Trophoblast cell (in vitro differentiated cells and primary cell): Measurements from ENCODE around the gene MGRN1.

ENCODE experiments used
- DNase-seq, 2 donors: peaks; one replicate each; pipeline ENCODE4 v3.0.0-alpha.2; 2016
- H2AFZ ChIP-seq: 2 replicates; pipeline ENCODE4 v1.6.1; 2013; ENCODE audit warnings: low read length, moderate library complexity, mild to moderate bottlenecking; ENCODE audit not compliant: insufficient read depth, poor library complexity
- H2AK5ac ChIP-seq: 2 replicates; pipeline ENCODE4 v1.6.1; 2013; ENCODE audit warnings: mild to moderate bottlenecking, low read length
- H2BK120ac ChIP-seq: 2 replicates; pipeline ENCODE4 v1.6.1; 2013; ENCODE audit warnings: low read length, mild to moderate bottlenecking, moderate library complexity; ENCODE audit not compliant: insufficient read depth, poor library complexity
- H2BK12ac ChIP-seq: 2 replicates; pipeline ENCODE4 v1.6.1; 2013; ENCODE audit warnings: mild to moderate bottlenecking, low read length, moderate library complexity
- H2BK5ac ChIP-seq: 2 replicates; pipeline ENCODE4 v1.6.1; 2013; ENCODE audit warnings: low read length, low read depth, moderate library complexity, mild to moderate bottlenecking; ENCODE audit not compliant: poor library complexity
- H3K14ac ChIP-seq: 2 replicates; pipeline ENCODE4 v1.6.1; 2013; ENCODE audit warnings: mild to moderate bottlenecking, low read length
- H3K18ac ChIP-seq: 2 replicates; pipeline ENCODE4 v1.6.1; 2013; ENCODE audit warnings: mild to moderate bottlenecking, low read length
- H3K23ac ChIP-seq: 2 replicates; pipeline ENCODE4 v1.6.1; 2013; ENCODE audit warnings: low read length
- H3K27ac ChIP-seq: 2 replicates; pipeline ENCODE4 v1.5.1; 2013; ENCODE audit warnings: low read depth, mild to moderate bottlenecking, inconsistent platforms, low read length, moderate library complexity
- H3K27me3 ChIP-seq: 2 replicates; pipeline ENCODE4 v1.6.1; 2013; ENCODE audit warnings: inconsistent platforms, mild to moderate bottlenecking, low read length, moderate library complexity; ENCODE audit not compliant: insufficient read depth
- H3K36me3 ChIP-seq, 2 experiments: 1 replicate in 1 of 2; 2 replicates in 1 of 2; pipeline ENCODE4 v1.6.1; 2013; ENCODE audit warnings: low read length in 2 of 2, mild to moderate bottlenecking in 2 of 2, moderate library complexity in 1 of 2; ENCODE audit not compliant: insufficient read depth in 2 of 2, control insufficient read depth in 1 of 2
- H3K4ac ChIP-seq: 2 replicates; pipeline ENCODE4 v1.6.1; 2013; ENCODE audit warnings: low read depth, mild to moderate bottlenecking, low read length, moderate library complexity
- H3K4me1 ChIP-seq, 2 experiments: 1 replicate in 1 of 2; 2 replicates in 1 of 2; pipeline ENCODE4 v1.6.1; 2013; ENCODE audit warnings: low read length in 2 of 2, mild to moderate bottlenecking in 2 of 2, moderate library complexity in 1 of 2; ENCODE audit not compliant: insufficient read depth in 2 of 2, control insufficient read depth in 1 of 2
- H3K4me2 ChIP-seq: 2 replicates; pipeline ENCODE4 v1.6.1; 2013; ENCODE audit warnings: inconsistent platforms, mild to moderate bottlenecking, low read length, moderate library complexity
- H3K4me3 ChIP-seq: 2 replicates; pipeline ENCODE4 v1.5.1; 2013; ENCODE audit warnings: mild to moderate bottlenecking, low read depth, low read length, inconsistent platforms
- H3K79me1 ChIP-seq: one replicate; pipeline ENCODE4 v1.6.1; 2013; ENCODE audit warnings: low read length
- H3K79me2 ChIP-seq: 2 replicates; pipeline ENCODE4 v1.6.1; 2013; ENCODE audit warnings: low read length, mild to moderate bottlenecking; ENCODE audit not compliant: control insufficient read depth, insufficient read depth, poor library complexity
- H3K9ac ChIP-seq: 2 replicates; pipeline ENCODE4 v1.6.1; 2013; ENCODE audit warnings: mild to moderate bottlenecking, low read length
- H3K9me3 ChIP-seq: 2 replicates; pipeline ENCODE4 v1.6.1; 2013; ENCODE audit warnings: low read depth, mild to moderate bottlenecking, control low read depth, inconsistent platforms, low read length; ENCODE audit not compliant: insufficient read depth
- H4K12ac ChIP-seq: 2 replicates; pipeline ENCODE4 v1.6.1; 2013; ENCODE audit warnings: low read depth, mild to moderate bottlenecking, low read length, moderate library complexity
- H4K8ac ChIP-seq: 2 replicates; pipeline ENCODE4 v1.6.1; 2013; ENCODE audit warnings: low read depth, mild to moderate bottlenecking, low read length, moderate library complexity
- H4K91ac ChIP-seq: one replicate; pipeline ENCODE4 v1.6.1; 2013; ENCODE audit warnings: low read depth, mild to moderate bottlenecking, low read length, moderate library complexity
- WGBS: extraction: QIAGEN DNeasy Blood & Tissue Kit; methylation state at CpG from one replicate; pipeline ENCODE4 v1.1.7; 2013; ENCODE audit warnings: missing lambda C conversion rate; ENCODE audit not compliant: insufficient read length, insufficient coverage; ENCODE audit errors: extremely low coverage; 5-methylcytosine and 5-hydroxymethylcytosine counted together

MGRN1 gene

DNA sequence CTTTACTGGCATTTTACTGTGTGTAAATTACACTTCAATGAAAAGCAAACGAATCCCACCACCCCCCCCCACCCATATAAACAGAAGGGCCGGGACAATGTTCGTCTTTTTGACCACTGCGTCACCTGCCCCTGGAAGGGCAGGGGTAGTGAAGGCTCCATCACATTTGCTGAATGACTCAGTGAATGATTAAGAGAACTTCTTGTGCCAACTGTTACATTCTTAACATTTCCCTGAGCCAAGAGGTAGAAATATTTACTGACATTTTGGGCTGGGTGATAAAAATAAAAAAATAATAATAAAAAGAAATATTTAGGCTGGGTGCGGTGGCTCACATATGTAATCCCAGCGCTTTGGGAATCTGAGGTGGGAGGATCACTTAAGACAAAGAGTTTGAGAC lies 44.4 kb upstream of the MGRN1 start:
- Histone ChIP-seq H3K27me3 (no peaks in the 10 kb centered on the region), H2BK120ac (no peak overlapping the region), H3K23ac (no peak overlapping the region), H3K79me1 (no peaks in the 10 kb centered on the region), H2AK5ac (no peak overlapping the region), H2BK12ac (no peak overlapping the region), H3K14ac (no peak overlapping the region), H3K36me3 (no peaks in the 10 kb centered on the region), H3K4me2 (no peak overlapping the region), H4K91ac (no peak overlapping the region), H3K79me2 (no peaks in the 10 kb centered on the region), H3K9me3 (no peaks in the 10 kb centered on the region), H3K4ac (no peak overlapping the region), H3K4me3 (no peak overlapping the region), H3K18ac (no peak overlapping the region), H4K12ac (no peak overlapping the region), H4K8ac (no peak overlapping the region), H2BK5ac (no peak overlapping the region), H2AFZ (no peak overlapping the region), H3K9ac (no peak overlapping the region), H3K27ac (no peak overlapping the region), H3K4me1 (no peaks in the 10 kb centered on the region)
- no CpG with 5 or more reads among the region's 6 CpGs for WGBS
- no peak for DNase-seq

DNA sequence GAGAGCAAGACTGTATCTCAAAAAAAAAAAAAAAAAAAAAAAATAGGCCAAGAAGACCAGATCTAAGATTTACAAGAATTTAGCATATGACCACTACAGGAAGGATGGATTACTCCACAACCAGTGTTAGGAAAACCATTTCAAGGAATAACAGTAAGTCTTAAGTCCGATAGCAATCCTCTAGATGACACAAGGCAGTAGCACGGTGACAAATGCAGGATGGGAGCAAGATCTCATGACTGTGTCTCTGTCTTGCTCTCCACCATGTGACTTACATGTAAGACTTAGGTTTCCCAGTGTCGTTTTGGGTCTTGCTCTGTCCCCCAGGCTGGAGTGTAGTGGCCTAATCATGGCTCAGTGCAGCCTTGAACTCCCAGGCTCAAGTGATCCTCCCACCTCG lies 40.7 kb upstream of the MGRN1 start:
- Histone ChIP-seq H4K8ac (no peak overlapping the region), H3K27ac (no peak overlapping the region), H3K14ac (no peak overlapping the region), H3K27me3 (peaks cover 2% of the 10 kb centered on the region), H3K4me3 (no peak overlapping the region), H2BK5ac (no peak overlapping the region), H2BK12ac (no peak overlapping the region), H3K79me2 (no peaks in the 10 kb centered on the region), H3K36me3 (no peaks in the 10 kb centered on the region), H3K9ac (no peak overlapping the region), H3K9me3 (peaks cover 3% of the 10 kb centered on the region), H4K91ac (no peak overlapping the region), H2AFZ (no peak overlapping the region), H3K4ac (no peak overlapping the region), H3K4me1 (no peaks in the 10 kb centered on the region), H3K18ac (no peak overlapping the region), H2BK120ac (no peak overlapping the region), H2AK5ac (no peak overlapping the region), H4K12ac (no peak overlapping the region), H3K4me2 (no peak overlapping the region), H3K23ac (no peak overlapping the region), H3K79me1 (no peaks in the 10 kb centered on the region)
- WGBS, result no CpG with 5 or more reads among the region's 4 CpGs
- DNase-seq, result no peak

DNA sequence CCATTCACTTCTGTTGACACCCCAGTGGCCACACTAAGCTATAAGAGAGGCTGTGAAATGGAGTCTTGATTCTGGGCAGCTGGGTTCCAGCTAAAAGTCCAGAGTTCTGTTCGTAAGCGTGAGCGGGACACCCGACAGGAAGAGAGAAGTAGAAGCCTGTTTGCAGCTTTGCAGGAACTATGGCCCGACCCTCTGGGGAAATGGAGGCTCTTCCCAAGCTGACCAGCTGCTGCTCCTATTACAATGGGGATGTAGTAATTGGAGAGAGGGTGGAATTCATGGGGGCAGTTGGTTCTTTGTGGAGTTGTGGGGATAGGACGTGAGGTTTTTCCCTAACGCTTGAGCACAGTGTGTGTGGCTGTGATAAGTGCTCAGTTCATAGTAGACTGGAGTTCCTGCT lies 38.3 kb upstream of the MGRN1 start:
- Histone ChIP-seq H2AK5ac (no peak overlapping the region), H2BK120ac (no peak overlapping the region), H3K4me1 (no peaks in the 10 kb centered on the region), H4K8ac (no peak overlapping the region), H4K91ac (no peak overlapping the region), H3K18ac (no peak overlapping the region), H3K23ac (no peak overlapping the region), H3K9ac (no peak overlapping the region), H4K12ac (no peak overlapping the region), H3K79me2 (no peaks in the 10 kb centered on the region), H3K4me2 (no peak overlapping the region), H2BK12ac (no peak overlapping the region), H3K79me1 (no peaks in the 10 kb centered on the region), H3K4me3 (no peak overlapping the region), H3K9me3 (peaks cover 3% of the 10 kb centered on the region), H3K27me3 (peaks cover 2% of the 10 kb centered on the region), H2AFZ (no peak overlapping the region), H3K27ac (no peak overlapping the region), H2BK5ac (no peak overlapping the region), H3K36me3 (no peaks in the 10 kb centered on the region), H3K4ac (no peak overlapping the region), H3K14ac (no peak overlapping the region)
- no peak for DNase-seq
- WGBS, result no CpG with 5 or more reads among the region's 7 CpGs

DNA sequence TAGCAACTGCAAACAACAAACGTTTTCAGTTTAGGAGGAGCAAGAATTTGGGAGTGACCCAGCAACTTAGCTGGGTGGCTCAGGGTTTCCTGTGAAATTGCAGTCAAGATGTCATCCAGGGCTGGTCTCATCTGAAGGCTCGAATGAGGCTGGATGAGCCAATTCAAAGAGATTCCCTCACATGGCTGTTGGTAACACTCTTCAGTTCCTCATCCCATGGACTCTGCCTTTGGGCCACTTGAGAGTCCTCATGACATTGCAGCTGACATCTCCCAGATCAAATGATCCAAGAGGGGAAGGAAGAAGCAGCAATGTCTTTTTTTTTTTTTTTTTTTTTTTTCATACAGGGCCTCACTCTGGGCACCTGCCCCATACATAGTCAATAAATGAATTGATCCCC lies 36.2 kb upstream of the MGRN1 start:
- Histone ChIP-seq H3K4me1 (no peaks in the 10 kb centered on the region), H2AK5ac (no peak overlapping the region), H2BK12ac (no peak overlapping the region), H3K23ac (no peak overlapping the region), H3K4me3 (no peak overlapping the region), H2AFZ (no peak overlapping the region), H2BK5ac (no peak overlapping the region), H3K4ac (no peak overlapping the region), H3K36me3 (no peaks in the 10 kb centered on the region), H3K4me2 (no peak overlapping the region), H4K12ac (no peak overlapping the region), H3K18ac (no peak overlapping the region), H4K8ac (no peak overlapping the region), H3K27ac (no peak overlapping the region), H3K9me3 (peaks cover 3% of the 10 kb centered on the region), H2BK120ac (no peak overlapping the region), H3K79me1 (no peaks in the 10 kb centered on the region), H3K27me3 (peaks cover 2% of the 10 kb centered on the region), H4K91ac (no peak overlapping the region), H3K9ac (no peak overlapping the region), H3K79me2 (no peaks in the 10 kb centered on the region), H3K14ac (no peak overlapping the region)
- WGBS, result no CpG with 5 or more reads among the region's 2 CpGs
- DNase-seq, result no peak
